Measurements from ENCODE around the gene ZNF343. TPM values are rescaled to one million over a fixed set of nuclear protein-coding genes. Genes with fewer than 3 reads are reported as not detected.

ZNF343 gene
- total RNA-seq, 1 donor from 2014 or later, result 6.2 TPM

GRCh38 chr20:2518558-2518957, 9.8 kb upstream of the ZNF343 start:
- no peak for DNase-seq (ENCODE audit: low read depth)
- Histone ChIP-seq H3K27me3 (ENCODE audit: control insufficient read depth, insufficient read depth, low read length) (no peaks in the 10 kb centered on the region), H3K4me3 (ENCODE audit: low read depth, low read length) (no peak overlapping the region), H3K36me3 (ENCODE audit: control insufficient read depth, insufficient read depth, low read length) (no peaks in the 10 kb centered on the region)
- no peak for TF ChIP-seq CTCF (IDR thresholded peaks at IDR 0.05; ENCODE audit: insufficient read depth, low read length, poor library complexity, severe bottlenecking)

GRCh38 chr20:2518096-2518495, 9.4 kb upstream of the ZNF343 start:
- H3K27me3 ChIP-seq (ENCODE audit: control insufficient read depth, insufficient read depth, low read length), result no peaks in the 10 kb centered on the region
- no peak for TF ChIP-seq CTCF (IDR thresholded peaks at IDR 0.05; ENCODE audit: insufficient read depth, low read length, poor library complexity, severe bottlenecking)

GRCh38 chr20:2516399-2516798, 7.7 kb upstream of the ZNF343 start:
- DNase-seq (ENCODE audit: low read depth), result no peak
- H3K36me3 ChIP-seq (ENCODE audit: control insufficient read depth, insufficient read depth, low read length), result no peaks in the 10 kb centered on the region
- TF ChIP-seq CTCF (IDR thresholded peaks at IDR 0.05; ENCODE audit: insufficient read depth, low read length, poor library complexity, severe bottlenecking), result no peak
- H3K4me3 ChIP-seq (ENCODE audit: low read depth, low read length), result no peak overlapping the region
- no peaks in the 10 kb centered on the region for H3K27me3 ChIP-seq (ENCODE audit: control insufficient read depth, insufficient read depth, low read length)

More at GRCh38 chr20:2518096-2518495, 9.4 kb upstream of the ZNF343 start:
- no peaks in the 10 kb centered on the region for H3K36me3 ChIP-seq (ENCODE audit: control insufficient read depth, insufficient read depth, low read length)
- no peak overlapping the region for H3K4me3 ChIP-seq (ENCODE audit: low read depth, low read length)
- no peak for DNase-seq (ENCODE audit: low read depth)

- Histone ChIP-seq H3K4me3 (ENCODE audit: low read depth, low read length) (no peak overlapping the region), H3K36me3 (ENCODE audit: control insufficient read depth, insufficient read depth, low read length) (no peaks in the 10 kb centered on the region), H3K27me3 (ENCODE audit: control insufficient read depth, insufficient read depth, low read length) (no peaks in the 10 kb centered on the region)
- no peak for TF ChIP-seq CTCF (IDR thresholded peaks at IDR 0.05; ENCODE audit: insufficient read depth, low read length, poor library complexity, severe bottlenecking)
- no peak for DNase-seq (ENCODE audit: low read depth)
These were observed 6.5 kb upstream of the ZNF343 start for GRCh38 chr20:2515203-2515602.

- Histone ChIP-seq H3K4me3 (ENCODE audit: low read depth, low read length) (no peak overlapping the region), H3K36me3 (ENCODE audit: control insufficient read depth, insufficient read depth, low read length) (no peaks in the 10 kb centered on the region)
- no peak for TF ChIP-seq CTCF (IDR thresholded peaks at IDR 0.05; ENCODE audit: insufficient read depth, low read length, poor library complexity, severe bottlenecking)
These were observed 1.1 kb upstream of the ZNF343 start for GRCh38 chr20:2509794-2510193.

GRCh38 chr20:2509468-2509781, 710 bp upstream of the ZNF343 start:
- peak; percentile 1 for TF ChIP-seq CTCF (IDR thresholded peaks at IDR 0.05; ENCODE audit: insufficient read depth, low read length, poor library complexity, severe bottlenecking)
- no peak for DNase-seq (ENCODE audit: low read depth)

More at GRCh38 chr20:2509794-2510193, 1.1 kb upstream of the ZNF343 start:
- H3K27me3 ChIP-seq (ENCODE audit: control insufficient read depth, insufficient read depth, low read length), result no peaks in the 10 kb centered on the region
- DNase-seq (ENCODE audit: low read depth), result no peak

More at GRCh38 chr20:2509468-2509781, 710 bp upstream of the ZNF343 start:
- H3K27me3 ChIP-seq (ENCODE audit: control insufficient read depth, insufficient read depth, low read length), result no peaks in the 10 kb centered on the region
- peak overlapping the region; percentile 99 for H3K4me3 ChIP-seq (ENCODE audit: low read depth, low read length)
- H3K36me3 ChIP-seq (ENCODE audit: control insufficient read depth, insufficient read depth, low read length), result no peaks in the 10 kb centered on the region

All from kidney epithelial cell (primary cell).